ENCODE measurements around the gene RSBN1L. TPM values are rescaled to one million over a fixed set of nuclear protein-coding genes. Genes with fewer than 3 reads are reported as not detected.
A peak's percentile ranks its signal among the peaks of the same experiment; 100 is the strongest.

Gene RSBN1L
- total and polyA plus RNA-seq, 2 of the 8 experiments (the other 6 are each of a cell fraction or from before 2014, with no cell fraction given): 4.1 to 22.1 TPM

DNA sequence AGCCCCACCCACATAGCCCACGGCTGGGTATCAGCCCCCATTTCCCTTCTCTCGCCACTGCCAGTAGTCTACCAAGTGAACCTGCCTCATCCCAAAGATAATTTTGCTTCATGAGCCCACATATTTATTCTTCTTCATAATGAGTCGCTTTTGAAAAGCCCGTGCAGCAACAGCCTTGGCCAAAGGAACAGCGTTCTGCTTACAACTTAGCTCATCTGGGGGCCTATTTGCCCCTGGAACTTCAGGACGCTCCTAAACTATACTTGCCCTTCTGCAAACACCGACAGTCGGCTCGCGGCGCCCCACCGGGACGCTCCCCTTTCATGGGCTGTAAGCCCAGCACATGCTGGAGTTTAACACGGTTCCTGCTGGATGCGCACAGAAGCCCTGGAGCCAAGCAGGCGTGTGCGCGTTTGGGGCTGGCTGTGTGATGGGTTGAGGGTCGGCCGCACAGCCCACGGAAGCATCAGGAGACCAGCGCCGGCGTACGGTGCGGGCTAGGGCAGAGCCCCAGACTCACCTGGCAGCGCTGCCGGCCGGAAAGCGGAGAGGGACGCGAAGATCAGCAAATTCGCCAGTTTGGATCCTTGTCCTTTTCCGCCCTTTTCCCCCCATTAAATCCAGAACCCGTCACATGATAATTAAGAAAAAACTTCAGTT, 101.6 kb downstream of the RSBN1L start (continued):
- peak; percentile 60 for TF ChIP-seq E2F6 (IDR thresholded peaks at IDR 0.05)
- TF ChIP-seq SP2 (IDR thresholded peaks at IDR 0.05; ENCODE audit: low read length): no peak
- no peak for TF ChIP-seq SRF (IDR thresholded peaks at IDR 0.05; ENCODE audit: low read depth, low read length)
- TF ChIP-seq JUND (IDR thresholded peaks at IDR 0.05; ENCODE audit: low read length): no peak
- no peak for TF ChIP-seq SP4 (IDR thresholded peaks at IDR 0.05; ENCODE audit: low read length)
- no peak for TF ChIP-seq CTCF (IDR thresholded peaks at IDR 0.05; ENCODE audit: control extremely low read depth in 1 of 3, insufficient read depth in 1 of 3, low read depth in 1 of 3, low read length in 3 of 3)
- no peak for TF ChIP-seq JUN (IDR thresholded peaks at IDR 0.05; ENCODE audit: low read depth, low read length)
- TF ChIP-seq TAF7 (optimal IDR thresholded peaks at IDR 0.05; ENCODE audit: borderline replicate concordance, low read depth, low read length): no peak
- no peak for TF ChIP-seq RNF2 (IDR thresholded peaks at IDR 0.05; ENCODE audit: borderline replicate concordance, low read depth, low read length, missing control alignments, poor library complexity, severe bottlenecking)
- TF ChIP-seq, protein P1, sequence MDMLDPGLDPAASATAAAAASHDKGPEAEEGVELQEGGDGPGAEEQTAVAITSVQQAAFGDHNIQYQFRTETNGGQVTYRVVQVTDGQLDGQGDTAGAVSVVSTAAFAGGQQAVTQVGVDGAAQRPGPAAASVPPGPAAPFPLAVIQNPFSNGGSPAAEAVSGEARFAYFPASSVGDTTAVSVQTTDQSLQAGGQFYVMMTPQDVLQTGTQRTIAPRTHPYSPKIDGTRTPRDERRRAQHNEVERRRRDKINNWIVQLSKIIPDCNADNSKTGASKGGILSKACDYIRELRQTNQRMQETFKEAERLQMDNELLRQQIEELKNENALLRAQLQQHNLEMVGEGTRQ (IDR thresholded peaks at IDR 0.05; ENCODE audit: low read length): peak; percentile 54; the same call in 1 of the 2 replicates
- no peak for TF ChIP-seq SUZ12 (IDR thresholded peaks at IDR 0.05; ENCODE audit: low read length)
- no peak for TF ChIP-seq RXRA (IDR thresholded peaks at IDR 0.05; ENCODE audit: insufficient read depth, low read depth, low read length)
- no peak for TF ChIP-seq MAFK (IDR thresholded peaks at IDR 0.05; ENCODE audit: low read depth, low read length)
- TF ChIP-seq BACH1 (IDR thresholded peaks at IDR 0.05; ENCODE audit: low read length): no peak
- no peak for TF ChIP-seq CTBP2 (IDR thresholded peaks at IDR 0.05; ENCODE audit: borderline replicate concordance, insufficient read depth, insufficient read length, low read length)
- TF ChIP-seq ZNF274 (IDR thresholded peaks at IDR 0.05; ENCODE audit: borderline replicate concordance, extremely low read depth, low read length): no peak
- TF ChIP-seq TBP (IDR thresholded peaks at IDR 0.05; ENCODE audit: low read depth, low read length): no peak; the same call in 1 of the 2 replicates
- TF ChIP-seq EP300 (IDR thresholded peaks at IDR 0.05; ENCODE audit: borderline replicate concordance in 1 of 2, low read depth in 2 of 2, low read length in 2 of 2): no peak
- no peak for TF ChIP-seq BCL11A (IDR thresholded peaks at IDR 0.05; ENCODE audit: low read depth in 2 of 2, low read length in 2 of 2)
- TF ChIP-seq CBX5 (IDR thresholded peaks at IDR 0.05; ENCODE audit: low read depth, low read length): no peak

Measured in H1 (cell line).